Neural progenitor cell (in vitro differentiated cells): Measurements from ENCODE around the gene MAST1. TPM values are rescaled to one million over a fixed set of nuclear protein-coding genes. Genes with fewer than 3 reads are reported as not detected.

ENCODE experiments used
- DNase-seq: peaks from one replicate; pipeline ENCODE4 v3.0.0-alpha.2; 2016; ENCODE audit warnings: low spot score
- H2AFZ ChIP-seq: fragments of 200-600 bp; sonication (generic); replicated peaks from 2 replicates; pipeline ENCODE4 v1.6.1; 2016; ENCODE audit warnings: antibody characterized with exemption
- H3F3A ChIP-seq: fragments of 200-600 bp; sonication (generic); 2 replicates; pipeline ENCODE4 v1.6.1; 2016; ENCODE audit warnings: antibody characterized with exemption, low read depth
- H3K27ac ChIP-seq: fragments of 200-600 bp; sonication (generic); 2 replicates; pipeline ENCODE4 v1.5.1; 2016; ENCODE audit warnings: mild to moderate bottlenecking
- H3K27me3 ChIP-seq: fragments of 200-600 bp; sonication (generic); 2 replicates; pipeline ENCODE4 v1.6.1; 2016; ENCODE audit warnings: mild to moderate bottlenecking, moderate library complexity
- H3K36me3 ChIP-seq: fragments of 200-600 bp; sonication (generic); 2 replicates; pipeline ENCODE4 v1.5.1; 2016
- H3K4me1 ChIP-seq: fragments of 200-600 bp; sonication (generic); 2 replicates; pipeline ENCODE4 v1.6.1; 2016; ENCODE audit warnings: mixed run types
- H3K4me2 ChIP-seq: fragments of 200-600 bp; sonication (generic); 2 replicates; pipeline ENCODE4 v1.6.1; 2016
- H3K4me3 ChIP-seq: fragments of 200-600 bp; sonication (generic); 2 replicates; pipeline ENCODE4 v1.5.1; 2016
- H3K79me2 ChIP-seq: fragments of 200-600 bp; sonication (generic); 2 replicates; pipeline ENCODE4 v1.6.1; 2016; ENCODE audit warnings: low read depth
- H3K9ac ChIP-seq: fragments of 200-600 bp; sonication (generic); 2 replicates; pipeline ENCODE4 v1.6.1; 2016
- H3K9me3 ChIP-seq: fragments of 200-600 bp; sonication (generic); 2 replicates; pipeline ENCODE4 v1.5.1; 2016; ENCODE audit warnings: low read depth
- H4K20me1 ChIP-seq: fragments of 200-600 bp; sonication (generic); 2 replicates; pipeline ENCODE4 v1.6.1; 2016; ENCODE audit warnings: low read depth
- H3K27ac Mint-ChIP-seq: 3 replicates; pipeline ENCODE4 v1.8.0; 2021; ENCODE audit warnings: mixed read lengths
- H3K27me3 Mint-ChIP-seq: 2 replicates; pipeline ENCODE4 v1.8.0; 2022; ENCODE audit warnings: low read depth, mild to moderate bottlenecking, inconsistent platforms, moderate library complexity, mixed read lengths; ENCODE audit not compliant: insufficient read depth
- H3K36me3 Mint-ChIP-seq: 3 replicates; pipeline ENCODE4 v1.8.0; 2021; ENCODE audit warnings: mixed read lengths
- H3K4me1 Mint-ChIP-seq: 3 replicates; pipeline ENCODE4 v1.8.0; 2021; ENCODE audit warnings: mixed read lengths
- H3K4me3 Mint-ChIP-seq: 3 replicates; pipeline ENCODE4 v1.8.0; 2021; ENCODE audit warnings: mild to moderate bottlenecking, moderate library complexity, mixed read lengths
- H3K9me3 Mint-ChIP-seq: 3 replicates; pipeline ENCODE4 v1.8.0; 2020; ENCODE audit warnings: mixed read lengths
- CTCF ChIP-seq: fragments of 200-600 bp; sonication (generic); IDR thresholded peaks from 2 replicates; pipeline ENCODE4 v1.5.1; 2017; ENCODE audit warnings: antibody characterized with exemption, mild to moderate bottlenecking
- EZH2 ChIP-seq: fragments of 200-600 bp; sonication (generic); IDR thresholded peaks from 2 replicates; pipeline ENCODE4 v1.6.1; 2017; ENCODE audit warnings: antibody characterized with exemption, mild to moderate bottlenecking, moderate library complexity
- EZH2phosphoT487 ChIP-seq: fragments of 200-600 bp; sonication (generic); IDR thresholded peaks from 2 replicates; pipeline ENCODE4 v1.6.1; 2017; ENCODE audit warnings: antibody characterized with exemption
- total RNA-seq: library from RNA; depleted of rRNA; stranded (reverse); fragments of >200 nt; gene quantifications from 2 replicates; pipeline ENCODE4 v1.2.3, GENCODE V29; 2015; ENCODE audit warnings: low replicate concordance

MAST1 gene
- total RNA-seq, 1 donor from 2014 or later = 8.3 TPM

- H3K9ac ChIP-seq = no peak overlapping the region
- H3K36me3 ChIP-seq = no peaks in the 10 kb centered on the region
- no peak overlapping the region for H2AFZ ChIP-seq
- H3K9me3 ChIP-seq = no peaks in the 10 kb centered on the region
- peaks cover 13% of the 10 kb centered on the region for H3F3A ChIP-seq
- Mint-ChIP-seq H3K27ac (no peak overlapping the region), H3K4me3 (peak overlapping the region; percentile 66), H3K27me3 (peaks cover 12% of the 10 kb centered on the region), H3K36me3 (peaks cover 8% of the 10 kb centered on the region), H3K9me3 (no peaks in the 10 kb centered on the region), H3K4me1 (peaks cover 9% of the 10 kb centered on the region)
- no peaks in the 10 kb centered on the region for H3K79me2 ChIP-seq
- no peak overlapping the region for H3K4me3 ChIP-seq
- TF ChIP-seq CTCF (no peak), EZH2 (no peak), EZH2phosphoT487 (no peak)
- peak; percentile 13 for DNase-seq
- peaks cover 5% of the 10 kb centered on the region for H3K4me1 ChIP-seq
- H3K4me2 ChIP-seq = no peak overlapping the region
- no peaks in the 10 kb centered on the region for H4K20me1 ChIP-seq
- H3K27me3 ChIP-seq = no peaks in the 10 kb centered on the region
- no peak overlapping the region for H3K27ac ChIP-seq
These were observed 27.6 kb downstream of the MAST1 start for GRCh38 chr19:12865746-12866415.

GRCh38 chr19:12866416-12867119, 28.3 kb downstream of the MAST1 start:
- Mint-ChIP-seq H3K4me3 (peak overlapping the region; percentile 66), H3K36me3 (peaks cover 7% of the 10 kb centered on the region), H3K9me3 (no peaks in the 10 kb centered on the region), H3K4me1 (peaks cover 9% of the 10 kb centered on the region), H3K27me3 (peaks cover 15% of the 10 kb centered on the region), H3K27ac (no peak overlapping the region)
- Histone ChIP-seq H3K4me1 (peaks cover 5% of the 10 kb centered on the region), H3K4me3 (peak overlapping the region; percentile 58), H3K27ac (no peak overlapping the region), H2AFZ (no peak overlapping the region), H3K27me3 (no peaks in the 10 kb centered on the region), H3K4me2 (peak overlapping the region; percentile 90), H3K9me3 (no peaks in the 10 kb centered on the region), H3K79me2 (no peaks in the 10 kb centered on the region), H3K9ac (no peak overlapping the region), H3K36me3 (no peaks in the 10 kb centered on the region), H4K20me1 (no peaks in the 10 kb centered on the region), H3F3A (peaks cover 13% of the 10 kb centered on the region)
- peak; percentile 20 for DNase-seq
- TF ChIP-seq CTCF = no peak
- TF ChIP-seq EZH2 = no peak
- no peak for TF ChIP-seq EZH2phosphoT487

GRCh38 chr19:12867120-12868099, 29.1 kb downstream of the MAST1 start:
- H3K4me3 ChIP-seq = peak overlapping the region; percentile 58
- TF ChIP-seq CTCF (peak; percentile 31), EZH2 (no peak), EZH2phosphoT487 (no peak)
- no peaks in the 10 kb centered on the region for H3K27me3 ChIP-seq
- Mint-ChIP-seq H3K36me3 (peaks cover 14% of the 10 kb centered on the region), H3K4me1 (peaks cover 9% of the 10 kb centered on the region), H3K9me3 (peaks cover 2% of the 10 kb centered on the region), H3K27me3 (peaks cover 19% of the 10 kb centered on the region), H3K4me3 (peak overlapping the region; percentile 83), H3K27ac (no peak overlapping the region)
- peaks cover 5% of the 10 kb centered on the region for H3K4me1 ChIP-seq
- H2AFZ ChIP-seq = peak overlapping the region; percentile 84
- H3K4me2 ChIP-seq = peak overlapping the region; percentile 90
- no peaks in the 10 kb centered on the region for H4K20me1 ChIP-seq
- H3K9ac ChIP-seq = no peak overlapping the region
- no peaks in the 10 kb centered on the region for H3K79me2 ChIP-seq
- H3F3A ChIP-seq = peaks cover 13% of the 10 kb centered on the region
- no peak overlapping the region for H3K27ac ChIP-seq
- no peaks in the 10 kb centered on the region for H3K9me3 ChIP-seq
- H3K36me3 ChIP-seq = no peaks in the 10 kb centered on the region
- peak; percentile 93 for DNase-seq
